ENCODE results near the gene C12orf57. TPM values are rescaled to one million over a fixed set of nuclear protein-coding genes. Genes with fewer than 3 reads are reported as not detected.

Gene C12orf57
- total and polyA plus RNA-seq, 2 of the 13 experiments (the other 11 are each of a cell fraction or from before 2014, with no cell fraction given), result 84.0 to 287 TPM

DNA sequence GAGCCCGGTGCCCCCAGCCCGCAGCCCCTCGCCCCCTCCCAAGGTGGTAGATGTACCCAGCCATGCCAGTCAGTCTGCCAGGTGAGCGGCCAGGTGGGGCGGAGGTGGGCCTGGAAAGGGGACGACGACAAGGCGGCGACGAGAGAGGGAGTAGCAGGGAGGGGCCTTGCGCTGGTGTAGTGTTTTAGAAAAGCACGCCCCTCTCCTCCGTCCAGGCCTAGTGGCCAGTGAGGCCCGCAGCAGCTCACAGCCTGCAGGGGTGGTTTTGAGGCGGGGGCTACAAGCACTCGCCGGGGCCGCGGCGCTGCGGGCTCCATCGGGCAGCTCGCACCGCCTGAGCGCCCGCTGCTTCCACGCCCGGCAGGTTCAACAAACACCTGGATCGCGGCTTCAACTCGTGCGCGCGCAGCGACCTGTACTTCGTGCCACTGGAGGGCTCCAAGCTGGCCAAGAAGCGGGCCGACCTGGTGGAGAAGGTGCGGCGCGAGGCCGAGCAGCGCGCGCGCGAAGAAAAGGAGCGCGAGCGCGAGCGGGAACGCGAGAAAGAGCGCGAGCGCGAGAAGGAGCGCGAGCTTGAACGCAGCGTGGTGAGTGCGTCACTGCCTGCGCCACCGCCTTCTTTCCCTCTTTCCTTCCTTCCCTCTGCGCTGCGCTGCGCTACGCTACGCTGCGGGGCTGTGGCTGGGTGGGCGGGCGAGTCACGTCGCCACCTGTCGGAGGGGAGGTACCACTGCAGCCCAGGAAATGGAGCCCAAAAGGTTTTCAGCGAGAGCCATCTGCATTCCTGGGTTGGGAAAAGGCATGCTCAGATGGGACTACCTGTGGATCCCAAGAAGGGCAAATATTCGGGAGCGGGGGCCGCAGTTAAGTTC is 6.1 kb upstream of the C12orf57 start (continued):
- TF ChIP-seq, protein P1, sequence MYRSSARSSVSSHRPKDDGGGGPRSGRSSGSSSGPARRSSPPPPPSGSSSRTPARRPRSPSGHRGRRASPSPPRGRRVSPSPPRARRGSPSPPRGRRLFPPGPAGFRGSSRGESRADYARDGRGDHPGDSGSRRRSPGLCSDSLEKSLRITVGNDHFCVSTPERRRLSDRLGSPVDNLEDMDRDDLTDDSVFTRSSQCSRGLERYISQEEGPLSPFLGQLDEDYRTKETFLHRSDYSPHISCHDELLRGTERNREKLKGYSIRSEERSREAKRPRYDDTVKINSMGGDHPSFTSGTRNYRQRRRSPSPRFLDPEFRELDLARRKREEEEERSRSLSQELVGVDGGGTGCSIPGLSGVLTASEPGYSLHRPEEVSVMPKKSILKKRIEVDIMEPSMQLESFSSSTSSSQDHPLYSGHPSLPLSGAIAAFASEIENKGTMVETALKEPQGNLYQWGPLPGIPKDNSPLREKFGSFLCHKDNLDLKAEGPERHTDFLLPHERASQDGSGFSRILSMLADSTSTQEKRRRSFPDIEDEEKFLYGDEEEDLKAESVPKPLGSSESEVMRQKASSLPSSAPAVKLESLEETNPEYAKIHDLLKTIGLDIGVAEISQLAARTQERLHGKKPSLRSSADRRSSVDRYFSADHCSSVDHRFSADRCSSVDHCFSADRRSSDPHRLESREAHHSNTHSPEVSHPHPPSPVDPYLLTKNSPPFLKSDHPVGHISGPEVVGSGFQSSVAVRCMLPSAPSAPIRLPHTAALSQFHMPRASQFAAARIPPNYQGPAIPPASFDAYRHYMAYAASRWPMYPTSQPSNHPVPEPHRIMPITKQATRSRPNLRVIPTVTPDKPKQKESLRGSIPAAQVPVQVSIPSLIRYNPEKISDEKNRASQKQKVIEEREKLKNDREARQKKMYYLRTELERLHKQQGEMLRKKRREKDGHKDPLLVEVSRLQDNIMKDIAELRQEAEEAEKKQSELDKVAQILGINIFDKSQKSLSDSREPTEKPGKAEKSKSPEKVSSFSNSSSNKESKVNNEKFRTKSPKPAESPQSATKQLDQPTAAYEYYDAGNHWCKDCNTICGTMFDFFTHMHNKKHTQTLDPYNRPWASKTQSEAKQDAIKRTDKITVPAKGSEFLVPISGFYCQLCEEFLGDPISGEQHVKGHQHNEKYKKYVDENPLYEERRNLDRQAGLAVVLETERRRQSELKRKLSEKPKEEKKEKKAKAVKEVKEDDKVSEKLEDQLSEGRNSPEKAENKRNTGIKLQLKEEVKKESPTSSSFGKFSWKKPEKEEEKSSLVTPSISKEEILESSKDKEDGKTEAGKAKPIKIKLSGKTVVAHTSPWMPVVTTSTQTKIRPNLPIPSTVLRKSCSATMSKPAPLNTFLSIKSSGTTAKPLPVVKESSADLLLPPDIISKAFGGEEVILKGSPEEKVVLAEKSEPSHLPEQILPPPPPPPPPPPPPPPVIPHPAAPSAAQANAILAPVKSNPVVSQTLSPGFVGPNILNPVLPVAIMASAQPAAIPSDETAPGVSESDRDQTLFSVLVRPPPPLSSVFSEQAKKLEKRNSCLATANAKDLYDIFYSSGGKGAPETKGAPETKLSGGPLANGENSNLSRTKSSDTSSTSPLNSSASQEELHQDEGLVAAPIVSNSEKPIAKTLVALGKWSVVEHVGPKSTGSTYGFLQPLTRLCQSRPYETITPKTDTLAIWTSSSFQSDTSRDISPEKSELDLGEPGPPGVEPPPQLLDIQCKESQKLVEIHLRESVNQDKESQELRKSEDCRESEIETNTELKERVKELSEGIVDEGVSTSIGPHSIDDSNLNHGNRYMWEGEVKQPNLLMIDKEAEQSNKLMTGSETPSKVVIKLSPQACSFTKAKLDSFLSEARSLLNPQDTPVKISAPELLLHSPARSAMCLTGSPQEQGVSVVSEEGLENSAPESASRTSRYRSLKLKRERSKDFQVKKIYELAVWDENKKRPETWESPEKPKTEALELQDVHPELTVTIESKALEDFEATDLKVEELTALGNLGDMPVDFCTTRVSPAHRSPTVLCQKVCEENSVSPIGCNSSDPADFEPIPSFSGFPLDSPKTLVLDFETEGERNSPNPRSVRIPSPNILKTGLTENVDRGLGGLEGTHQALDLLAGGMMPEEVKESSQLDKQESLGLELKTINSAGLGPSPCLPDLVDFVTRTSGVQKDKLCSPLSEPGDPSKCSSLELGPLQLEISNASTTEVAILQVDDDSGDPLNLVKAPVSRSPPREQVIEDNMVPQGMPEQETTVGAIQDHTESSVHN (CRISPR knock-in tag; IDR thresholded peaks at IDR 0.05), result 0 out of 2 replicates have a peak, but pooled peaks have one; percentile 17
- TF ChIP-seq ZNF331 (CRISPR knock-in tag; IDR thresholded peaks at IDR 0.05) (peak; percentile 90), KLF13 (CRISPR knock-in tag; IDR thresholded peaks at IDR 0.05) (peak; percentile 24; the same call in 1 of the 2 replicates), ETS1 (CRISPR knock-in tag; IDR thresholded peaks at IDR 0.05) (no peak), GPN1 (CRISPR knock-in tag; IDR thresholded peaks at IDR 0.05; ENCODE audit: borderline replicate concordance) (no peak), ASH2L (IDR thresholded peaks at IDR 0.05; ENCODE audit: insufficient read length, low read depth, low read length) (peak; percentile 73), ZNF44 (CRISPR knock-in tag; IDR thresholded peaks at IDR 0.05) (peak; percentile 89), ZFP36L1 (CRISPR knock-in tag; IDR thresholded peaks at IDR 0.05) (no peak; the same call in 1 of the 2 replicates)
- TF ChIP-seq, protein P2, sequence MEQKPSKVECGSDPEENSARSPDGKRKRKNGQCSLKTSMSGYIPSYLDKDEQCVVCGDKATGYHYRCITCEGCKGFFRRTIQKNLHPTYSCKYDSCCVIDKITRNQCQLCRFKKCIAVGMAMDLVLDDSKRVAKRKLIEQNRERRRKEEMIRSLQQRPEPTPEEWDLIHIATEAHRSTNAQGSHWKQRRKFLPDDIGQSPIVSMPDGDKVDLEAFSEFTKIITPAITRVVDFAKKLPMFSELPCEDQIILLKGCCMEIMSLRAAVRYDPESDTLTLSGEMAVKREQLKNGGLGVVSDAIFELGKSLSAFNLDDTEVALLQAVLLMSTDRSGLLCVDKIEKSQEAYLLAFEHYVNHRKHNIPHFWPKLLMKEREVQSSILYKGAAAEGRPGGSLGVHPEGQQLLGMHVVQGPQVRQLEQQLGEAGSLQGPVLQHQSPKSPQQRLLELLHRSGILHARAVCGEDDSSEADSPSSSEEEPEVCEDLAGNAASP (CRISPR knock-in tag; IDR thresholded peaks at IDR 0.05; ENCODE audit: borderline replicate concordance), result 0 out of 2 replicates have a peak, but pooled peaks have one; percentile 16
- TF ChIP-seq, protein P3, sequence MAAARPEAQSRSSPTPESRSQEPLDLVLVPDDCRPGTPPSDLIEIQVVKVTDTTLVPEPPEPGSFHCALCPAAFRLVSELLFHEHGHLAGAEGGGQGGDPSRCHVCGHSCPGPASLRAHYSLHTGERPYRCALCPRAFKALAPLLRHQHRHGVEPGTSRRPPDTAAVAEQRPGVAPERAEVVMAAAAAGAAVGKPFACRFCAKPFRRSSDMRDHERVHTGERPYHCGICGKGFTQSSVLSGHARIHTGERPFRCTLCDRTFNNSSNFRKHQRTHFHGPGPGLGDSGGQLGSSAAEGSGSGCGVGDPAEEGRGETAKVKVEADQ (CRISPR knock-in tag; IDR thresholded peaks at IDR 0.05; ENCODE audit: borderline replicate concordance), result peak; percentile 85
